ENCODE results near the gene SNAP91.

- TF ChIP-seq CTCF (IDR thresholded peaks at IDR 0.05) (no peak), POLR2A (IDR thresholded peaks at IDR 0.05) (no peak), POLR2AphosphoS5 (IDR thresholded peaks at IDR 0.05) (no peak)
Measured at GRCh38 chr6:83717809-83718208, 8.9 kb upstream of the SNAP91 start.
